ENCODE data around the gene PAQR6.

PAQR6 gene

DNA sequence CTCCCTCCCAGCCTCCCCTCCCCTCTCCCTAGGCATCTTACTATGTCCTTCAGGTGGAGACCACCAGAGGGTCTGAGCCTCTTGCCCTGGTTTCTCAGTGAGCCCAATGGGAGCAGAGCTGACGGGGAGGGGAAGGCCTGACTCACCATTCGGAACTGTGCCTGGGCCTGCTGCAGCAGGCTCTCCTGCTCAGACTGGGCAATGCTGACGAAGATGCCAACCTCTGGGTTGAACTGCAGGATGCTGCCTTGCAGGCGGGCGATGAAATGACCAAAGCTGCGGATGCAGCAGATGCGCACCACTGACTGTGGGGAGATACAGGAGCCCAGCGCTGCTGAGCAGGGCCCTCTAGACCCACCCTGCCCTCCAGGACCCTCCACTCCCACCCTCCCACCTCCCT is 11.0 kb upstream of the PAQR6 start:
- in situ Hi-C loops (cut with MboI; ENCODE audit: low sequenced_read_pairs, unreplicated experiment): no loop called here

DNA sequence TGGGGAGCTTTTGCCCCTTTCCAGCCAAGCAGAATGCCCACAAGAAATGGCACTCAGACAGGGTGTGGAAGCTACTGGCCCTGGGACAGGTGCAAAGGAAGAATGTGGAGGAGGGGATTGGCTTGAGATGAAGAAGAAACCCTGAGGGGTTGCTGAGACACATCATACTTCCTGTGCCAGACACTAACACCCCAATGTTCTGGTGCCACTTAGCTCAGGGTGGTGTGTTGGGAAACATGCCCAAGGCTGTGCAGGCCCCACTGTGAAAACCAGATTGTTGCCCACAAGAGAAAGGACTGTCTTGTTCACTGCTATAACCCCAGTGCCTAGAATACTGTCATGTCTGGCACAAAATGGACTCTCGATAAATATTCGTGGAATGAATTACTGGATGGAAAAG is 9.9 kb upstream of the PAQR6 start:
- in situ Hi-C loops (cut with MboI; ENCODE audit: low sequenced_read_pairs, unreplicated experiment): no loop called here
- DNase-seq (ENCODE audit: low spot score): no peak
- TF ChIP-seq, protein P1, sequence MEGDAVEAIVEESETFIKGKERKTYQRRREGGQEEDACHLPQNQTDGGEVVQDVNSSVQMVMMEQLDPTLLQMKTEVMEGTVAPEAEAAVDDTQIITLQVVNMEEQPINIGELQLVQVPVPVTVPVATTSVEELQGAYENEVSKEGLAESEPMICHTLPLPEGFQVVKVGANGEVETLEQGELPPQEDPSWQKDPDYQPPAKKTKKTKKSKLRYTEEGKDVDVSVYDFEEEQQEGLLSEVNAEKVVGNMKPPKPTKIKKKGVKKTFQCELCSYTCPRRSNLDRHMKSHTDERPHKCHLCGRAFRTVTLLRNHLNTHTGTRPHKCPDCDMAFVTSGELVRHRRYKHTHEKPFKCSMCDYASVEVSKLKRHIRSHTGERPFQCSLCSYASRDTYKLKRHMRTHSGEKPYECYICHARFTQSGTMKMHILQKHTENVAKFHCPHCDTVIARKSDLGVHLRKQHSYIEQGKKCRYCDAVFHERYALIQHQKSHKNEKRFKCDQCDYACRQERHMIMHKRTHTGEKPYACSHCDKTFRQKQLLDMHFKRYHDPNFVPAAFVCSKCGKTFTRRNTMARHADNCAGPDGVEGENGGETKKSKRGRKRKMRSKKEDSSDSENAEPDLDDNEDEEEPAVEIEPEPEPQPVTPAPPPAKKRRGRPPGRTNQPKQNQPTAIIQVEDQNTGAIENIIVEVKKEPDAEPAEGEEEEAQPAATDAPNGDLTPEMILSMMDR (IDR thresholded peaks at IDR 0.05; ENCODE audit: borderline replicate concordance, control extremely low read depth, extremely low read depth, insufficient read depth, missing control alignments): no peak

More for the DNA sequence above, 11.0 kb upstream of the PAQR6 start:
- no peak for DNase-seq (ENCODE audit: low spot score)
- TF ChIP-seq, protein P1 (IDR thresholded peaks at IDR 0.05; ENCODE audit: borderline replicate concordance, control extremely low read depth, extremely low read depth, insufficient read depth, missing control alignments): no peak

DNA sequence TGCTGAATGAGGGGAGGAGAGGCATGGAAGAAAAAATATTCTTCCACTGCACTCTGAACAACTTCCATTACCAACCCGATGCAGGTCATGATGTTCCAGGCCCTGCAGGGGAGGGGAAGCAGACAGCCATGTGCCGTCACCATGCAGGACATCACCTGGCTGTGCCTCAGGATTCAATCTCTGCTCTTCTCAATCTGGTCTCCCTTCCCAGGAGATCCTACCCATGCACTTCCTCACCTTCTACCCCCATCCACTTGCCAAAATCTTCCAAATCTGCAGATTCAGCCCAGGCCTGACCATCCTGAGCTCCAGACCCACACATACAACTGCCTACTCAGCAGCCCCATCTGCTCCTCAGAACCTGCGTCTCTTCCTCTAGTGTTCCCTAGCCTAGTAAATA is 5.8 kb upstream of the PAQR6 start:
- TF ChIP-seq, protein P1 (IDR thresholded peaks at IDR 0.05; ENCODE audit: borderline replicate concordance, control extremely low read depth, extremely low read depth, insufficient read depth, missing control alignments): no peak
- in situ Hi-C loops (cut with MboI; ENCODE audit: low sequenced_read_pairs, unreplicated experiment): no loop called here
- no peak for DNase-seq (ENCODE audit: low spot score)

DNA sequence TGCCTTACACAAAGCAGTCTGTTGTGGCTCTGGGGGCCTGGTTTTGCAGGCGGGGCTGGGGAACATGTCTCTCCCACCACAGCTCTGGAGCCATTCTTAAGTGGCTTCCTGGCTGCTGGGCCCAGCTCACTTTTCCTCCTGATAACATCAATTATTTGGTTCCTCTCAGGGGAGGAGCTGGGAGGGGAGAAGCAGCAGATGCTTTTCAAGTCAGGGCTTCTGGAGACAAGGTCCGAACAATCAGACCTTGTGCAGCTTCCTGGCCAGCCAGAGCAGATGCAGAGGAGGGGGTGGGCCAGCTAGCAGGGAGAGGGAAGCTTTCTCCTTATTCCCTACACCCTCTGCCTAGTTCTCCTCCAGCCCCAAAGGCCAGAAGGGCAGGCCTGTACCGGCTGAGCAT is 3.7 kb upstream of the PAQR6 start:
- DNase-seq (ENCODE audit: low spot score): no peak
- TF ChIP-seq, protein P1 (IDR thresholded peaks at IDR 0.05; ENCODE audit: borderline replicate concordance, control extremely low read depth, extremely low read depth, insufficient read depth, missing control alignments): no peak
- in situ Hi-C loops (cut with MboI; ENCODE audit: low sequenced_read_pairs, unreplicated experiment): no loop called here

DNA sequence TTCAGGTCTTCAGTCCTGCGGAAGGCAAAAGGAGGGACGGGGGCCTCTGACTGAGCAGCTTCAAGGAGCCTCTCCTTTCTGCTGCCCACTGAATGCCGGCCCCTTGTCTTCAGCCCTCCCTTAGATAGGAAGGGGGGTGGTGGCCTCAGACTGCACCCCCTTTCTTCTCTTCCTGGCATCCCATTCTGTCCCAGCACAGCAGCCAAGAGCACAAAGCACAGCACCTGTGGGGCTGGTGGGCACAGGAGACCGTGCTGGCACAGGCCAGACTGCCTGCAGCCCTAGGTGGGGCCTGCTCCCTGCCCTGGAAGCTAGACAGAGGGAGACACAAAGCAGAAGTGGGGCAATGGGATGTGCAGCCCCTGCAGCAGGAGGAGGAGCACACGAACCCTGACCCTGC is 1.7 kb upstream of the PAQR6 start:
- DNase-seq (ENCODE audit: low spot score): no peak
- TF ChIP-seq, protein P1 (IDR thresholded peaks at IDR 0.05; ENCODE audit: borderline replicate concordance, control extremely low read depth, extremely low read depth, insufficient read depth, missing control alignments): no peak
- in situ Hi-C loops (cut with MboI; ENCODE audit: low sequenced_read_pairs, unreplicated experiment): no loop called here

DNA sequence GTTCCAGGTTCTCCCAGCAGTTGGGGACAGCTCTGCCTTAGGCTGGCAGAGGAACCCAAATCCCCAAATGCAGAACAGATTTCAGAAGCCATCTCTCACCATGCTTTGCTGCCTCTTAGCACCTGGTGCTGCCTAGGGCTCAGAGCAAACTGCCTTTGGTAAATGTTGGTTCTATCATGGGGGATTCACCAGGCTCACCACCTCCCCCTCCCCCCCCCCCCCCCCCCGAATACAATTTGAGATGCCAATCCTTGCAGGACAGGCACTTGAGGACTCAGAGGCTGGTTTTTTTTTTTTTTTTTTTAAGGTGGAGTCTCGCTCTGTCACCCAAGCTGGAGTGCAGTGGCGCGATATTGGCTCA is 447 bp upstream of the PAQR6 start:
- DNase-seq (ENCODE audit: low spot score): no peak
- TF ChIP-seq, protein P1 (IDR thresholded peaks at IDR 0.05; ENCODE audit: borderline replicate concordance, control extremely low read depth, extremely low read depth, insufficient read depth, missing control alignments): no peak
- in situ Hi-C loops (cut with MboI; ENCODE audit: low sequenced_read_pairs, unreplicated experiment): no loop called here
